ENCODE measurements around the gene SMYD3. TPM values are rescaled to one million over a fixed set of nuclear protein-coding genes. Genes with fewer than 3 reads are reported as not detected.

SMYD3 gene
- total and polyA plus RNA-seq, 9 of the 15 experiments (the other 6 are each of a cell fraction or from before 2014, with no cell fraction given), result 128 to 440 (median 197) TPM

- peak; percentile 23 to 63; a peak in 3 of 4 replicates for TF ChIP-seq MNT (conservative IDR thresholded peaks at IDR 0.05)
- TF ChIP-seq TRIM24 (IDR thresholded peaks at IDR 0.05), result peak in 1 of 2 experiments; percentile 64; a peak in 2 of 4 replicates
- TF ChIP-seq CEBPB (tag; IDR thresholded peaks at IDR 0.05), result no peak
- no peak for TF ChIP-seq TCF15 (CRISPR knock-in tag; IDR thresholded peaks at IDR 0.05)
- TF ChIP-seq TRIM28 (IDR thresholded peaks at IDR 0.05), result no peak
- no peak for TF ChIP-seq ZNF561 (CRISPR knock-in tag; conservative IDR thresholded peaks at IDR 0.05)
- peak; percentile 70; the same call in 1 of the 2 replicates for TF ChIP-seq LEF1 (IDR thresholded peaks at IDR 0.05)
- TF ChIP-seq NCOA6 (IDR thresholded peaks at IDR 0.05), result no peak
- TF ChIP-seq MIER1 (IDR thresholded peaks at IDR 0.05; ENCODE audit: low read depth), result no peak
- TF ChIP-seq E2F5 (CRISPR knock-in tag; IDR thresholded peaks at IDR 0.05), result no peak
- TF ChIP-seq STAG1 (CRISPR knock-in tag; IDR thresholded peaks at IDR 0.05; ENCODE audit: borderline replicate concordance), result no peak
- peak; percentile 93 for TF ChIP-seq PKNOX1 (IDR thresholded peaks at IDR 0.05)
- no peak for TF ChIP-seq SP1 (CRISPR knock-in tag; IDR thresholded peaks at IDR 0.05)
- TF ChIP-seq NBN (IDR thresholded peaks at IDR 0.05; ENCODE audit: low read depth), result peak; percentile 71; the same call in 1 of the 2 replicates
- no peak for TF ChIP-seq KAT7 (CRISPR knock-in tag; IDR thresholded peaks at IDR 0.05; ENCODE audit: borderline replicate concordance)
- no peak for TF ChIP-seq ATF1 (CRISPR knock-in tag; IDR thresholded peaks at IDR 0.05)
- peak; percentile 62 for TF ChIP-seq ATF1 (tag; IDR thresholded peaks at IDR 0.05)
- no peak for TF ChIP-seq TSHZ1 (CRISPR knock-in tag; IDR thresholded peaks at IDR 0.05)
- TF ChIP-seq PCBP2 (IDR thresholded peaks at IDR 0.05; ENCODE audit: low read depth, low read length, poor library complexity, severe bottlenecking), result no peak
These were observed 715.4 kb downstream of the SMYD3 start (continued) for GRCh38 chr1:245791410-245792312.

All from K562 (cell line).